GM18517 (cell line): Measurements from ENCODE around the gene SFXN2.
A peak's percentile ranks its signal among the peaks of the same experiment; 100 is the strongest.
"Not testable (repeated sequence)": the region's sequence is repeated elsewhere in the genome, so short reads cannot be mapped to it uniquely, and the experiment has no call there.

ENCODE experiments used
- ATAC-seq: cut with Tn5 transposase; IDR thresholded peaks from one replicate; pipeline ENCODE4 v1.9.1; 2021; ENCODE audit warnings: mild to moderate bottlenecking, moderate library complexity; ENCODE audit not compliant: unreplicated experiment

SFXN2 gene

GRCh38 chr10:102718220-102718619 lies 3.8 kb downstream of the SFXN2 start:
- ATAC-seq = no peak

- ATAC-seq = no peak
Measured at GRCh38 chr10:102720337-102720736, 5.9 kb downstream of the SFXN2 start.

GRCh38 chr10:102720775-102721301 lies 6.4 kb downstream of the SFXN2 start:
- no peak for ATAC-seq

- no peak for ATAC-seq
Measured at GRCh38 chr10:102721954-102722353, 7.5 kb downstream of the SFXN2 start.

- ATAC-seq = no peak
Measured at GRCh38 chr10:102723989-102724388, 9.6 kb downstream of the SFXN2 start.

GRCh38 chr10:102726274-102726673 lies 11.8 kb downstream of the SFXN2 start:
- ATAC-seq = no peak

GRCh38 chr10:102727037-102727818 lies 12.8 kb downstream of the SFXN2 start:
- ATAC-seq = no peak

GRCh38 chr10:102729029-102730026 lies 14.9 kb downstream of the SFXN2 start:
- ATAC-seq = no peak

GRCh38 chr10:102731222-102731800 lies 16.9 kb downstream of the SFXN2 start:
- ATAC-seq = no peak

- no peak for ATAC-seq
Measured at GRCh38 chr10:102732661-102733060, 18.2 kb downstream of the SFXN2 start.

GRCh38 chr10:102735065-102735562 lies 20.7 kb downstream of the SFXN2 start:
- ATAC-seq = no peak

- ATAC-seq = no peak
Measured at GRCh38 chr10:102738692-102739121, 24.3 kb downstream of the SFXN2 start.

GRCh38 chr10:102740229-102740628 lies 25.8 kb downstream of the SFXN2 start:
- ATAC-seq = no peak

- ATAC-seq = no peak
Measured at GRCh38 chr10:102741726-102742237, 27.3 kb downstream of the SFXN2 start.

GRCh38 chr10:102742313-102742712 lies 27.9 kb downstream of the SFXN2 start:
- not testable (repeated sequence) for ATAC-seq

- peak; percentile 4 for ATAC-seq
Measured at GRCh38 chr10:102743078-102743587, 28.7 kb downstream of the SFXN2 start.

- peak; percentile 96 for ATAC-seq
Measured at GRCh38 chr10:102743588-102744373, 29.3 kb downstream of the SFXN2 start, which contains the start of gene WBP1L. Gene WBP1L, plus strand, starts transcription at chr10:102743948. Its CDS starts 106 bp downstream, at chr10:102744054.

- no peak for ATAC-seq
Measured at GRCh38 chr10:102744374-102745051, 30.1 kb downstream of the SFXN2 start.

- no peak for ATAC-seq
Measured at GRCh38 chr10:102745157-102745556, 30.7 kb downstream of the SFXN2 start.
